SU-DHL-6 (cell line): ENCODE results near the gene NPIPB4.
"Not testable (repeated sequence)": the region's sequence is repeated elsewhere in the genome, so short reads cannot be mapped to it uniquely, and the experiment has no call there.

Experiments
- EZH2phosphoT487 ChIP-seq: fragments of 200-600 bp; sonication (generic), shearing (Covaris generic); conservative IDR thresholded peaks from 2 replicates; pipeline ENCODE4 v1.6.1; 2018; ENCODE audit warnings: mild to moderate bottlenecking, antibody characterized with exemption, low read length, moderate library complexity, mixed read lengths
- TF ChIP-seq, protein P1 (sequence below): fragments of 200-600 bp; sonication (generic); IDR thresholded peaks from one replicate; pipeline ENCODE4 v1.5.1; 2017; ENCODE audit warnings: antibody characterized with exemption, mild to moderate bottlenecking, low read length, moderate library complexity; ENCODE audit not compliant: insufficient read depth, poor library complexity, severe bottlenecking

DNA sequence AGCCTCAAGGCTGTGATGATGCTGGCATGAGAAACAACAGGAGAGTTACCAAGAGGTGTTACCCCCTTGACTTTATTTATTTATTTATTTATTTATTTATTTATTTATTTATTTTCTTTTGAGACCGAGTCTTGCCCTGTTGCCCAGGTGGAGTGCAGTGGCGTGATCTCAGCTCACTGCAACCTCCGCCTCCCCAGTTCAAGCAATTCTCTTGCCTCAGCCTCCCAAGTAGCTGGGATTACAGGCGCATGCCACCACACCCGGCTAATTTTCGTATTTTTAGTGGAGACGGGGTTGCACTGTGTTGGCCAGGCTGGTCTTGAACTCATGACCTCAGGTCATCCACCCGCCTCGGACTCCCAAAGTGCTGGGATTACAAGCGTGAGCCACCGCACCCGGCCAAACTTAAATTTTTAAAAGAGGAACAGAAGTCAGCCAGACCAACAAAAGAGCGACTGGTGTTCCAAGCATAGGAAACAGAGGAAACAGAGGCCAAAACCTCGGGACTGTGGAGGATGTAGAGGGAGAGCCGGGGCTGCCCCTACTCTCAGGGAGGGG, 36.6 kb downstream of the NPIPB4 start:
- TF ChIP-seq, protein P1, sequence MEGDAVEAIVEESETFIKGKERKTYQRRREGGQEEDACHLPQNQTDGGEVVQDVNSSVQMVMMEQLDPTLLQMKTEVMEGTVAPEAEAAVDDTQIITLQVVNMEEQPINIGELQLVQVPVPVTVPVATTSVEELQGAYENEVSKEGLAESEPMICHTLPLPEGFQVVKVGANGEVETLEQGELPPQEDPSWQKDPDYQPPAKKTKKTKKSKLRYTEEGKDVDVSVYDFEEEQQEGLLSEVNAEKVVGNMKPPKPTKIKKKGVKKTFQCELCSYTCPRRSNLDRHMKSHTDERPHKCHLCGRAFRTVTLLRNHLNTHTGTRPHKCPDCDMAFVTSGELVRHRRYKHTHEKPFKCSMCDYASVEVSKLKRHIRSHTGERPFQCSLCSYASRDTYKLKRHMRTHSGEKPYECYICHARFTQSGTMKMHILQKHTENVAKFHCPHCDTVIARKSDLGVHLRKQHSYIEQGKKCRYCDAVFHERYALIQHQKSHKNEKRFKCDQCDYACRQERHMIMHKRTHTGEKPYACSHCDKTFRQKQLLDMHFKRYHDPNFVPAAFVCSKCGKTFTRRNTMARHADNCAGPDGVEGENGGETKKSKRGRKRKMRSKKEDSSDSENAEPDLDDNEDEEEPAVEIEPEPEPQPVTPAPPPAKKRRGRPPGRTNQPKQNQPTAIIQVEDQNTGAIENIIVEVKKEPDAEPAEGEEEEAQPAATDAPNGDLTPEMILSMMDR, result not testable (repeated sequence)
- not testable (repeated sequence) for TF ChIP-seq EZH2phosphoT487
